Heart right ventricle (tissue), 16 donors: ENCODE measurements around the gene CAMSAP3. TPM values are rescaled to one million over a fixed set of nuclear protein-coding genes. Genes with fewer than 3 reads are reported as not detected.

Source experiments
- ATAC-seq, 8 donors: fragments of 200-7000 bp; cut with Tn5 transposase; one replicate each; pipeline ENCODE4 v1.9.1; 2020; ENCODE audit warnings: mild to moderate bottlenecking in 8 of 8, moderate library complexity in 8 of 8, moderate number of reproducible peaks in 1 of 8
- DNase-seq, 2 donors: peaks; one replicate each; pipeline ENCODE4 v3.0.0-alpha.2; 2020
- H3K27ac ChIP-seq, 10 donors: fragments of 200-600 bp; sonication (generic) in 2 of 10; one replicate each; pipeline versions ENCODE4 v1.5.0 to v1.8.0; 2020 to 2022; ENCODE audit warnings: mild to moderate bottlenecking in 3 of 10
- H3K27me3 ChIP-seq, 7 donors: fragments of 200-600 bp; one replicate each; pipeline ENCODE4 v1.8.0; 2021 to 2022; ENCODE audit warnings: mild to moderate bottlenecking in 2 of 7
- H3K36me3 ChIP-seq, 9 donors: fragments of 200-600 bp; sonication (generic) in 1 of 9; one replicate each; pipeline versions ENCODE4 v1.5.0 to v1.8.0; 2020 to 2022; ENCODE audit warnings: mild to moderate bottlenecking in 2 of 9
- H3K4me1 ChIP-seq, 9 donors: fragments of 200-600 bp; sonication (generic) in 1 of 9; one replicate each; pipeline versions ENCODE4 v1.5.0 to v1.8.0; 2020 to 2022; ENCODE audit warnings: mild to moderate bottlenecking in 4 of 9
- H3K4me3 ChIP-seq, 10 donors: fragments of 200-600 bp; sonication (generic) in 2 of 10; one replicate each; pipeline versions ENCODE4 v1.5.0 to v1.8.0; 2020 to 2022; ENCODE audit warnings: mild to moderate bottlenecking in 7 of 10, moderate library complexity in 2 of 10
- H3K9me3 ChIP-seq, 11 donors: fragments of 200-600 bp in 10 of 11; sonication (generic) in 2 of 11; one replicate each; pipeline versions ENCODE4 v1.5.0 to v1.8.0; 2013 to 2022; ENCODE audit warnings: mild to moderate bottlenecking in 2 of 11, control low read depth in 1 of 11, moderate library complexity in 1 of 11
- CTCF ChIP-seq, 9 donors: fragments of 200-600 bp; sonication (generic) in 2 of 9; IDR thresholded peaks; one replicate each; pipeline versions ENCODE4 v1.5.0 to v1.8.0; 2021 to 2022; ENCODE audit warnings: antibody characterized with exemption in 9 of 9, mild to moderate bottlenecking in 5 of 9, moderate library complexity in 1 of 9
- WGBS, 2 donors: extraction: QIAGEN DNeasy Blood & Tissue Kit; methylation state at CpG; one replicate each; pipeline ENCODE4 v1.1.7; 2013; ENCODE audit warnings: inconsistent platforms in 1 of 2; 5-methylcytosine and 5-hydroxymethylcytosine counted together
- intact Hi-C, 10 donors: fragments of 100-400 bp; cut with DNase I; formaldehyde crosslinking; loops; one replicate each; pipeline versions ENCODE4 v1.11.1 to v1.14.2; 2022
- polyA plus RNA-seq, 2 donors: library from polyadenylated mRNA; stranded (reverse); fragments of 200-250 nt; gene quantifications; one replicate each; pipeline ENCODE4 v1.2.3, GENCODE V29; 2013
- total RNA-seq, 10 donors: library from RNA; stranded (reverse); fragmentation: NEBNext Ultra II Directional in 3 of 10; extraction: Animal tissue kit (Norgen Biotek cat#: 25700) in 3 of 10; gene quantifications; one replicate each; pipeline versions ENCODE4 v1.2.1 to v1.2.4, GENCODE V29; 2021 to 2023
- donor health status: Arrhythmogenic right ventricular cardiomyopathy.
- donor health status: ischemic (EF 13 %, LVEDD 7.1; RV severe dilation, severe dysfunction).
- donor health status: healthy with polysubstance abuse.
- donor health status: DM: no; HTN: yes; CAD: no.
- donor health status: DM: no; HTN: no; CAD: no.
- donor health status: ischemic (EF 25% LVEDD 6.9; RV normal size, moderate dysfunction).
- donor health status: ischemic (EF 25% LVEDD 5.7; RV mildly dilated, moderate dysfunction).
- donor health status: healthy.
- donor health status: DM: yes; HTN: yes; CAD: no.
- donor health status: Ischemic cardiomyopathy.
- donor health status: ischemic (EF 35%, LVEDD 5.7; RV mildly dilated, moderate dysfunction).
- donor health status: nonischemic (EF 11% LVEDD 7.7; RV severe dilation, severe dysfunction).
- donor health status: DM: yes; HTN: yes; CAD: no.
- donor health status: PGD.
- donor health status: ischemic (EF 29% LVEDD 5.4; RV normal size, mild dysfunction).
- donor health status: nonischemic (EF 23%, LVEDD 6.1; RV moderate dilation, normal function).

Gene CAMSAP3
- total and polyA plus RNA-seq, 12 donors, result 0.03 to 2.0 (median 0.29) TPM

GRCh38 chr19:7559102-7559501 lies 36.6 kb upstream of the CAMSAP3 start:
- no peak for TF ChIP-seq CTCF (IDR thresholded peaks at IDR 0.05)
- 57 to 98% methylated on average over 4 of the region's 4 CpGs for WGBS, 2 donors
- H3K27ac ChIP-seq, result no peak overlapping the region
- H3K4me3 ChIP-seq, result no peak overlapping the region
- H3K27me3 ChIP-seq, result no peaks in the 10 kb centered on the region
- H3K9me3 ChIP-seq, result no peaks in the 10 kb centered on the region
- no peaks in the 10 kb centered on the region for H3K4me1 ChIP-seq
- peaks cover 0 to 85% (median 52%) of the 10 kb centered on the region in 9 donors for H3K36me3 ChIP-seq
- intact Hi-C loops, result no loop called here
- no peak for DNase-seq
- no peak for ATAC-seq

GRCh38 chr19:7560255-7560654 lies 35.4 kb upstream of the CAMSAP3 start:
- H3K27ac ChIP-seq, result no peak overlapping the region
- 93 to 94% methylated on average over 2 of the region's 2 CpGs for WGBS, 2 donors
- DNase-seq (no peak), ATAC-seq (no peak)
- intact Hi-C loops, result loop anchor here in 2 of 10 donors (10.0 kb wide), 2 partner anchors 115 to 245 kb away; partner anchors contain the start of gene MCEMP1 (in 1 of the 2)
- no peaks in the 10 kb centered on the region for H3K27me3 ChIP-seq
- no peaks in the 10 kb centered on the region for H3K9me3 ChIP-seq
- no peak overlapping the region for H3K4me3 ChIP-seq
- TF ChIP-seq CTCF (IDR thresholded peaks at IDR 0.05), result no peak
- H3K36me3 ChIP-seq, result peaks cover 0 to 74% (median 43%) of the 10 kb centered on the region in 9 donors
- no peaks in the 10 kb centered on the region for H3K4me1 ChIP-seq

GRCh38 chr19:7561325-7561724 lies 34.3 kb upstream of the CAMSAP3 start:
- TF ChIP-seq CTCF (IDR thresholded peaks at IDR 0.05), result no peak
- peaks cover 0 to 63% (median 38%) of the 10 kb centered on the region in 9 donors for H3K36me3 ChIP-seq

GRCh38 chr19:7562646-7563393 lies 32.8 kb upstream of the CAMSAP3 start:
- Histone ChIP-seq H3K36me3 (peaks cover 0 to 48% (median 27%) of the 10 kb centered on the region in 9 donors), H3K9me3 (no peaks in the 10 kb centered on the region), H3K4me3 (no peak overlapping the region), H3K27me3 (no peaks in the 10 kb centered on the region), H3K4me1 (no peaks in the 10 kb centered on the region), H3K27ac (no peak overlapping the region)
- DNase-seq, result no peak
- no peak for TF ChIP-seq CTCF (IDR thresholded peaks at IDR 0.05)
- no peak for ATAC-seq
- intact Hi-C loops, result loop anchor here in 2 of 10 donors (10.0 kb wide), 2 partner anchors 112 to 242 kb away; partner anchors contain the start of gene MCEMP1 (in 1 of the 2)
- 58 to 61% methylated on average over 16 of the region's 16 CpGs for WGBS, 2 donors

More at GRCh38 chr19:7561325-7561724, 34.3 kb upstream of the CAMSAP3 start:
- Histone ChIP-seq H3K27ac (no peak overlapping the region), H3K9me3 (no peaks in the 10 kb centered on the region), H3K4me1 (no peaks in the 10 kb centered on the region), H3K27me3 (no peaks in the 10 kb centered on the region), H3K4me3 (no peak overlapping the region)
- 87 to 90% methylated on average over 17 of the region's 17 CpGs for WGBS, 2 donors
- intact Hi-C loops, result loop anchor here in 2 of 10 donors (10.0 kb wide), 2 partner anchors 113 to 243 kb away; partner anchors contain the start of gene MCEMP1 (in 1 of the 2)
- DNase-seq, result no peak
- peak in 3 of 8 donors; percentile 30 to 73 (median 43) for ATAC-seq
